Sigmoid colon (tissue), 7 donors: ENCODE results near the gene GDF9. TPM values are rescaled to one million over a fixed set of nuclear protein-coding genes. Genes with fewer than 3 reads are reported as not detected.

Source experiments
- DNase-seq: peaks from one replicate; pipeline ENCODE4 v3.0.0-alpha.2; 2019
- H3K27ac ChIP-seq, 4 donors: fragments of 200-600 bp; sonication (generic); one replicate each; pipeline ENCODE4 v1.5.1; 2016 to 2019; ENCODE audit warnings: mild to moderate bottlenecking in 1 of 4
- H3K27me3 ChIP-seq, 3 donors: fragments of 200-600 bp; sonication (generic); one replicate each; pipeline ENCODE4 v1.5.1; 2019; ENCODE audit warnings: mild to moderate bottlenecking in 1 of 3
- H3K36me3 ChIP-seq, 4 donors: fragments of 200-600 bp; sonication (generic); one replicate each; pipeline ENCODE4 v1.5.1; 2016 to 2019
- H3K4me1 ChIP-seq, 4 donors: fragments of 200-600 bp; sonication (generic); one replicate each; pipeline ENCODE4 v1.5.1; 2017 to 2019
- H3K4me3 ChIP-seq, 4 donors: fragments of 200-600 bp; sonication (generic); one replicate each; pipeline ENCODE4 v1.5.1; 2017 to 2019; ENCODE audit warnings: mild to moderate bottlenecking in 2 of 4, moderate library complexity in 1 of 4
- H3K9me3 ChIP-seq, 4 donors: fragments of 200-600 bp in 3 of 4; sonication (generic) in 3 of 4; one replicate each; pipeline versions ENCODE4 v1.5.1 to v1.6.1; 2013 to 2019
- CTCF ChIP-seq, 4 experiments: fragments of 450-650 bp in 3 of 4; fragments of 200-600 bp in 1 of 4; IDR thresholded peaks; one replicate each; pipeline ENCODE4 v1.5.1; 2016 to 2019; ENCODE audit warnings: antibody characterized with exemption in 4 of 4, mild to moderate bottlenecking in 3 of 4, moderate library complexity in 2 of 4
- EP300 ChIP-seq, 4 donors: sonication (generic); formaldehyde crosslinking; IDR thresholded peaks; one replicate each; pipeline ENCODE4 v1.6.1; 2017; ENCODE audit warnings: antibody characterized with exemption in 4 of 4
- POLR2A ChIP-seq, 2 donors: fragments of 450-650 bp; IDR thresholded peaks; one replicate each; pipeline ENCODE4 v1.6.1; 2016; ENCODE audit warnings: antibody characterized with exemption in 2 of 2, mild to moderate bottlenecking in 2 of 2, moderate library complexity in 2 of 2
- POLR2AphosphoS5 ChIP-seq, 4 donors: sonication (generic); formaldehyde crosslinking; IDR thresholded peaks; one replicate each; pipeline ENCODE4 v1.6.1; 2017; ENCODE audit warnings: antibody characterized with exemption in 4 of 4
- whole genome bisulfite sequencing, 2 donors: extraction: QIAGEN DNeasy Blood & Tissue Kit; methylation state at CpG; one replicate each; pipeline ENCODE4 v1.1.7; 2013; 5-methylcytosine and 5-hydroxymethylcytosine counted together
- intact Hi-C: fragments of 100-400 bp; cut with DNase I; formaldehyde crosslinking; loops from one replicate; pipeline ENCODE4 v1.15.1; 2023
- polyA plus RNA-seq, 3 donors: library from polyadenylated mRNA; stranded (reverse); fragments of 200-250 nt; gene quantifications; one replicate each; pipeline ENCODE4 v1.2.3, GENCODE V29; 2013
- total RNA-seq, 4 donors: library from RNA; depleted of rRNA; stranded (reverse); fragments of >200 nt; gene quantifications; one replicate each; pipeline ENCODE4 v1.1.0, GENCODE V29; 2016
- donor health status: healthy with polysubstance abuse.
- donor health status: Bipolar disorder and iron deficiency.
- donor health status: healthy.

GDF9 gene
- total and polyA plus RNA-seq, 7 donors, result 0.22 to 1.8 (median 0.44) TPM; not detected in 3

GRCh38 chr5:132886064-132886823 is 20.0 kb upstream of the GDF9 start:
- DNase-seq, result no peak
- intact Hi-C loops, result no loop called here
- no peak overlapping the region for H3K4me3 ChIP-seq
- TF ChIP-seq CTCF (IDR thresholded peaks at IDR 0.05), result no peak
- no peak for TF ChIP-seq POLR2AphosphoS5 (IDR thresholded peaks at IDR 0.05)
- TF ChIP-seq POLR2A (IDR thresholded peaks at IDR 0.05), result no peak
- no peak for TF ChIP-seq EP300 (IDR thresholded peaks at IDR 0.05)
- 48 to 89% methylated on average over 11 of the region's 11 CpGs for WGBS, 2 donors
- H3K9me3 ChIP-seq, result no peaks in the 10 kb centered on the region
- H3K36me3 ChIP-seq, result peaks cover 16 to 100% (median 46%) of the 10 kb centered on the region in 4 donors
- H3K27me3 ChIP-seq, result no peaks in the 10 kb centered on the region
- no peaks in the 10 kb centered on the region for H3K4me1 ChIP-seq
- no peak overlapping the region for H3K27ac ChIP-seq

GRCh38 chr5:132884548-132884947 is 18.3 kb upstream of the GDF9 start:
- 18 to 66% methylated on average over 2 of the region's 2 CpGs for WGBS, 2 donors
- Histone ChIP-seq H3K27me3 (no peaks in the 10 kb centered on the region), H3K27ac (no peak overlapping the region), H3K4me3 (no peak overlapping the region), H3K4me1 (no peaks in the 10 kb centered on the region), H3K9me3 (no peaks in the 10 kb centered on the region), H3K36me3 (peaks cover 25 to 100% (median 59%) of the 10 kb centered on the region in 4 donors)
- TF ChIP-seq POLR2A (IDR thresholded peaks at IDR 0.05), result no peak
- no peak for TF ChIP-seq EP300 (IDR thresholded peaks at IDR 0.05)
- TF ChIP-seq POLR2AphosphoS5 (IDR thresholded peaks at IDR 0.05), result no peak
- no peak for TF ChIP-seq CTCF (IDR thresholded peaks at IDR 0.05)
- no peak for DNase-seq
- intact Hi-C loops, result no loop called here

GRCh38 chr5:132883261-132883834 is 17.1 kb upstream of the GDF9 start:
- 11 to 31% methylated on average over 2 of the region's 2 CpGs for WGBS, 2 donors
- H3K4me3 ChIP-seq, result no peak overlapping the region
- no peaks in the 10 kb centered on the region for H3K9me3 ChIP-seq
- peaks cover 25 to 98% (median 58%) of the 10 kb centered on the region in 4 donors for H3K36me3 ChIP-seq
- H3K27me3 ChIP-seq, result no peaks in the 10 kb centered on the region
- peaks cover 0 to 1% (median 0%) of the 10 kb centered on the region in 4 donors for H3K4me1 ChIP-seq
- intact Hi-C loops, result no loop called here
- H3K27ac ChIP-seq, result no peak overlapping the region
- peak; percentile 74 for DNase-seq
- TF ChIP-seq EP300 (IDR thresholded peaks at IDR 0.05), result no peak
- TF ChIP-seq CTCF (IDR thresholded peaks at IDR 0.05), result peak in 3 of 4 experiments; percentile 56 to 58 (median 57)

GRCh38 chr5:132877938-132878337 is 11.7 kb upstream of the GDF9 start:
- H3K36me3 ChIP-seq, result peaks cover 13 to 79% (median 33%) of the 10 kb centered on the region in 4 donors
- no peaks in the 10 kb centered on the region for H3K9me3 ChIP-seq
- H3K27me3 ChIP-seq, result no peaks in the 10 kb centered on the region
- H3K4me3 ChIP-seq, result no peak overlapping the region
- DNase-seq, result no peak
- WGBS, 2 donors, result 26 to 66% methylated on average over 3 of the region's 3 CpGs
- TF ChIP-seq EP300 (IDR thresholded peaks at IDR 0.05) (no peak), POLR2A (IDR thresholded peaks at IDR 0.05) (no peak), CTCF (IDR thresholded peaks at IDR 0.05) (no peak), POLR2AphosphoS5 (IDR thresholded peaks at IDR 0.05) (no peak)
- intact Hi-C loops, result no loop called here
- H3K27ac ChIP-seq, result peak overlapping the region in 2 of 4 donors; percentile 16 to 21
- H3K4me1 ChIP-seq, result peaks cover 0 to 16% (median 11%) of the 10 kb centered on the region in 4 donors
